GM19438 (cell line): Measurements from ENCODE around the gene DCDC1.
"Not testable (repeated sequence)": the region's sequence is repeated elsewhere in the genome, so short reads cannot be mapped to it uniquely, and the experiment has no call there.

Source experiments
- ATAC-seq: cut with Tn5 transposase; IDR thresholded peaks from one replicate; pipeline ENCODE4 v1.9.1; 2021; ENCODE audit warnings: low read depth; ENCODE audit not compliant: unreplicated experiment

Gene DCDC1

GRCh38 chr11:31000381-31000780 lies 369.2 kb downstream of the DCDC1 start:
- ATAC-seq, result no peak

GRCh38 chr11:30992513-30992849 lies 377.1 kb downstream of the DCDC1 start:
- no peak for ATAC-seq

- no peak for ATAC-seq
Observed at GRCh38 chr11:30991802-30992512, 377.6 kb downstream of the DCDC1 start.

- no peak for ATAC-seq
Observed at GRCh38 chr11:30991376-30991775, 378.2 kb downstream of the DCDC1 start.

- no peak for ATAC-seq
Observed at GRCh38 chr11:30990625-30991296, 378.8 kb downstream of the DCDC1 start.

GRCh38 chr11:30987819-30988218 lies 381.7 kb downstream of the DCDC1 start:
- ATAC-seq, result no peak

GRCh38 chr11:30985536-30985935 lies 384.0 kb downstream of the DCDC1 start:
- ATAC-seq, result no peak

- ATAC-seq, result no peak
Observed at GRCh38 chr11:30984827-30985226, 384.7 kb downstream of the DCDC1 start.

GRCh38 chr11:30984442-30984816 lies 385.1 kb downstream of the DCDC1 start:
- no peak for ATAC-seq

- ATAC-seq, result no peak
Observed at GRCh38 chr11:30983776-30984441, 385.6 kb downstream of the DCDC1 start.

- no peak for ATAC-seq
Observed at GRCh38 chr11:30983143-30983542, 386.4 kb downstream of the DCDC1 start.

GRCh38 chr11:30967579-30967978 lies 402.0 kb downstream of the DCDC1 start:
- ATAC-seq, result no peak

- no peak for ATAC-seq
Observed at GRCh38 chr11:30960387-30960992, 409.0 kb downstream of the DCDC1 start.

GRCh38 chr11:30956751-30957150 lies 412.8 kb downstream of the DCDC1 start:
- ATAC-seq, result no peak

GRCh38 chr11:30949838-30950237 lies 419.7 kb downstream of the DCDC1 start:
- no peak for ATAC-seq

- ATAC-seq, result not testable (repeated sequence)
Observed at GRCh38 chr11:30947715-30948114, 421.8 kb downstream of the DCDC1 start.

GRCh38 chr11:30938810-30939209 lies 430.7 kb downstream of the DCDC1 start:
- no peak for ATAC-seq

- no peak for ATAC-seq
Observed at GRCh38 chr11:30938171-30938570, 431.4 kb downstream of the DCDC1 start.

- ATAC-seq, result no peak
Observed at GRCh38 chr11:30936491-30936890, 433.0 kb downstream of the DCDC1 start.

- no peak for ATAC-seq
Observed at GRCh38 chr11:30935861-30936260, 433.7 kb downstream of the DCDC1 start.

GRCh38 chr11:30926130-30926529 lies 443.4 kb downstream of the DCDC1 start:
- ATAC-seq, result no peak
